NCI-H82 (cell line): ENCODE results near the gene SNX21.
A peak's percentile ranks its signal among the peaks of the same experiment; 100 is the strongest.

Source experiments
- DNase-seq: peaks from one replicate; lab custom pipeline; 2025; lab: John Stamatoyannopoulos, UW

SNX21 gene

GRCh38 chr20:45882469-45883099, 49.0 kb downstream of the SNX21 start:
- no peak for DNase-seq

GRCh38 chr20:45883100-45883469, 49.5 kb downstream of the SNX21 start:
- no peak for DNase-seq

DNA sequence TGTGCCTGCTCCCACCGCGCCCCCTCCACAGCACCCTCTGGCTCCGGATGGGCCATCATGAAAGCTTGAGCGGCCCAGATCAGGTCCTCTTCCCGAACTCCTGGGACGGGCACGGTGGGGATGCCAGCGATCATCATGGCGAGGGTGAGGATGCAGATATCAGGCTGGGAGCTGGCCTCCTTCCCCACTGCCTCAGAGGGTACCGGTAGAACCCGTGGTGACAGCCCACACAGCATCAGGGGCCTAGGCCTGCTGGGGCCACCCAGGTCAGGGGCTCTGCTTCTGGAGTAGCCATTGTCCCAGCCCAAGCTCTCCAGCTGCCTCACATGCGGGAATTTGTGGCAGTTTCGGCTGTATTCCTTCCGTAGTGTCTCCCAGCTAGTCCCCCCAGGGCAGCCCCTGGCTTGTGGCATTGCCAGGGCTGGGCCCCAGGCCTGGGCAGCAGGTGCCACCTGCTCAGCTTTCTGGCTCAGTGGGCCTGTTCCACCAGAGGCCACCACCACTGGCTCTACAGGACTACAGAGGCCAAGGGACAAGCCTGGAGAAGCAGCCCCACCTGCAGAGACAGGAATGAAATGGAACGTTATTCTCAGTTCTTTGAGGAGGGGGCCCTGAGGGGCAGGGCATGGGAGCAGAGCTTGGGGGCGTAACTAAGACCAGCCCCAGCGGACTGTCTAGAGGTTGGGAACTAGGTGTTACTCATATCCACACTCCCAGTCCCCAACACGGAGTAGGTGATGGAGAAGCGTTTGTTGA, 53.2 kb downstream of the SNX21 start:
- DNase-seq: no peak

GRCh38 chr20:45887346-45887715, 53.7 kb downstream of the SNX21 start, which contains the start of gene SPATA25:
TSS of gene SPATA25 (minus strand) at chr20:45887622. CDS start at chr20:45887590, 32 bp downstream.
- no peak for DNase-seq

GRCh38 chr20:45888681-45889080, 55.1 kb downstream of the SNX21 start:
- DNase-seq: no peak

GRCh38 chr20:45890077-45890984, 56.7 kb downstream of the SNX21 start:
- peak; percentile 94 for DNase-seq

- DNase-seq: peak; percentile 95
These were observed 57.7 kb downstream of the SNX21 start, which contains the start of the genes CTSA and NEURL2 for GRCh38 chr20:45890985-45891983. TSS of gene CTSA (plus strand) at chr20:45891335. CDS start at chr20:45891569, 234 bp downstream. TSS of gene NEURL2 (minus strand) at chr20:45891208. CDS start at chr20:45890991, 217 bp downstream.

DNA sequence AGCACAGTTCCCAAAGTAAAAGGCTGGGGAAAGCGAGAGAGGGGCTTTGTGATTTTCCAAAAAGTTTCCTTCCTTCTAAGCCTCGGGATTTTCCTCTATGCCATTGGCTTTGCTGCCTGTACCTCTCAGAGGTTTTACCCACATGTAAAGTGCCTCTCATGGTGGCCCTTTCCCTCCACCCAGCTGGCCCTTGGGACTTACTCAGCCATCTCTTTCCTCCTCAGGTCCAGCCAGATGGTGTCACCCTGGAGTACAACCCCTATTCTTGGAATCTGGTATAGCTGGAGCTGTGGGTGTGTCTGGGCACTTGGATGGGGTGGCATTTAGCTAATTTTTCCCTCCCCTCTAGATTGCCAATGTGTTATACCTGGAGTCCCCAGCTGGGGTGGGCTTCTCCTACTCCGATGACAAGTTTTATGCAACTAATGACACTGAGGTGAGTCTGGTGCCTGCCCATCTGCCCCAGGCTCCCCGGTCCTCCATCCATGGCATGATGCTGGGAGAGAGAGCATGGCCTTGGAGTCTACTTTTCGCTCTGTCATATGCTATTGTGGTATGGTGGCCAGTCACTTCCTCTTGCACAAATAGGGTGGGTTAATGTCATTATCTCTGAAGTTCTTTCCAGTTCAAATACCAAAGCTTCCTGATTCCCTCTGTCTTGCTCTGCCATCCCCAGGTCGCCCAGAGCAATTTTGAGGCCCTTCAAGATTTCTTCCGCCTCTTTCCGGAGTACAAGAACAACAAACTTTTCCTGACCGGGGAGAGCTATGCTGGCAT, 58.6 kb downstream of the SNX21 start:
- peak; percentile 47 for DNase-seq
